Measurements from ENCODE around the gene IGSF21. TPM values are rescaled to one million over a fixed set of nuclear protein-coding genes. Genes with fewer than 3 reads are reported as not detected.

IGSF21 gene
- total RNA-seq, 1 donor from 2014 or later = 1.00 TPM

DNA sequence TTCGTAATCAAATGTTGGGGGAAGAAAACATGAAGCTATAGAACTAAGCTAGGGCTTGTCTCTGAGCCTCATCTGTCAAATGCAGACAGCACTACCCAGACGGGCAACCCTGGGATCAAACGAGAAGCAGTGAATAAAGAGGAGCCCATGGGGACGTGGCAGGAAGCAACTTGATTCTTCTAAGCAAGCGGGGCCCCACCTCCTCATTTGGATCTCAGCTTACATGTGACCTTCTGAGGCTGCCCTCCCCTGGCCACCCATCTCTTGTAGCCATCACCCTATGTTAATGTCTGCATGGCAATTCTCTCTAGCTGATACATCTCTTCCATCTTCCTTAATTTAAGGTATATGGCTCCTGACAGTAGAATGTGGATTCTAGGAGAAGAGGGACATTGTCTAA, 171.3 kb downstream of the IGSF21 start:
- intact Hi-C loops (cut with DNase I) = no loop called here
- no peak for DNase-seq (ENCODE audit: low spot score)

DNA sequence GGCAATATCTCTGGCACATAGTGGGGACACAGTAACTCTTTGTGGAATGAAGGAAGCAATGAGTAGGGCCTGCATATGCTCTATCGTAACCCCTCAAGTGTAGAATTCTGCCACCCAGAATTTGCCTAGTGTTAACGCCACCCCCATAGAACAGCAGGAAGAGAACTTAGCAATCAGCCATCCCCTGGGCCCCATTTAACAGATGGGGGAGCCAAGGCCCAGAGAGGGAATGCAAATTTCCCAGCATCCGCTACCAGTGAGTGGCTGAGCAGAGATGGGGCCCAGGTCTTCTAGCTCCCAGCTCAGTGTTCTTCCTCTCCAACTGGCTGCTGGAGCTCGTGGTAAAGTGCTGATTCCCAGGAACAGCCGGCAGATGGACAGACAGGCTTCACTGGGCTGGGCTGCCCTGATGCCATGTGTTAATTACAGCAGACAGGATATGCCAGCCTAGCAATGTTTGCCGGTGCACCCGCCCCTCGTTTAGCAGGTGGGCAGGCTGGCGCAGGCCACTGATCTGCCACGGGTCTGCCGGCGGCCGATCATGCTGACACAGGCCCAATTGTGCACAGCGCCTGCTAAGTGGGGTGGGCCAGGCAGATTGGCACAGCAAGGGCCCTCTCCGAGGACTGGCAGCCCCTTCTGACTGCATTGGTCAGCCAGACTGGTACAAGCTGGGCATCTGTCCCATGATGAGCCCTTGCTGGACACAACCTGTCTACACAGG, 171.9 kb downstream of the IGSF21 start:
- no peak for DNase-seq (ENCODE audit: low spot score)
- intact Hi-C loops (cut with DNase I) = no loop called here

DNA sequence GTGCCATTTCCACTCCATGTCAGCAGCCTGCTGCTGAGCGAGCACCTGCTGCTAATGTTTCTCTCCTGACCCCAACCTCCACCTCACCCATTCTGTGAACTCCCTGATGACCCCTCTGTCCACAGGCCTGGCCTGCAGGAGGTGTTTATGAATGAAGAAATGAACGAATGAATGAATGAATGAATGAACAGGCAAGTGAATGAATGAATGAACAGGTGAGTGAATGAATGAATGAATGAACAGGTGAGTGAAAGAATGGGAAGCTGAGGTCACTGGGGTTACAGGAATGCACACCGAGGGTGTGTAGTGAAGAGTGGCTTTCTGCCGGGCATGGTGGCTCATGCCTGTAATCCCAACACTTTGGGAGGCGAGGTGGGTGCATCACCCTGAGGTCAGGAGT, 173.4 kb downstream of the IGSF21 start:
- intact Hi-C loops (cut with DNase I) = no loop called here
- DNase-seq (ENCODE audit: low spot score) = no peak

DNA sequence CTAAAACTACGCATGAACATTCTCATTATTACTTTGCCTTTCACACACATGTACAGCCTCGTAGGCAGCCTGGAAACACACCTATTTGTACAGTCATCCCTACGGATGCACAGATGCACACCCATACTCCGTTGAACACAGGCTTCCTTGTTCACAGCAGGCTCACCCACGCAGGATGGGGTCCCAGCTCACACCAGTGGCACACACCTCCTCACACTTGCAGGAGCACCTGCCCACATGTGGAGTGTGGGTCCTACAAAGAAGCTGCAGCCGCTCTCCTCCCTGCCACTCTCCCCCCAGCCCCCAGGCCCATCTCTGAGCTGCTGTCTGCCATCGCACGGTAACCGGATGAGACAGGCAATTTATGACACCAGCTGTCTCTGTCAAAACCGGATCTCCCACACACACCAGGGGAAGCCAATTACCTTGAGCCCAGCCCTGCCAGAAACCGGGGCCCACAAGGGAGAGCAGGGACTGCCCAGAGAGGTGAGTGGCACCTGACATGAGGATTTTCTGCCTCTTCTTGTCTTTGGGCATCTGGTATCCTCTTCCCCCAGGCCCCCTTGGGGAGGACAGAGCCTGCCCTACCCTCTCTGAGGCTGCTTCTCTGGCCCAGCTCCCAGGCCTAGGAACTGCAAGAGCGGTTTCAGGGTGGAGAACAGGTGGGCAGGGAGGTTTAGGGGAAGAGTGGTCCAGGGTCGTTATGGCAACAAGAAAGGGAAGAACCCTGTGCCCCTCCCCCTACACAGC, 175.4 kb downstream of the IGSF21 start:
- DNase-seq (ENCODE audit: low spot score) = no peak
- intact Hi-C loops (cut with DNase I) = no loop called here

DNA sequence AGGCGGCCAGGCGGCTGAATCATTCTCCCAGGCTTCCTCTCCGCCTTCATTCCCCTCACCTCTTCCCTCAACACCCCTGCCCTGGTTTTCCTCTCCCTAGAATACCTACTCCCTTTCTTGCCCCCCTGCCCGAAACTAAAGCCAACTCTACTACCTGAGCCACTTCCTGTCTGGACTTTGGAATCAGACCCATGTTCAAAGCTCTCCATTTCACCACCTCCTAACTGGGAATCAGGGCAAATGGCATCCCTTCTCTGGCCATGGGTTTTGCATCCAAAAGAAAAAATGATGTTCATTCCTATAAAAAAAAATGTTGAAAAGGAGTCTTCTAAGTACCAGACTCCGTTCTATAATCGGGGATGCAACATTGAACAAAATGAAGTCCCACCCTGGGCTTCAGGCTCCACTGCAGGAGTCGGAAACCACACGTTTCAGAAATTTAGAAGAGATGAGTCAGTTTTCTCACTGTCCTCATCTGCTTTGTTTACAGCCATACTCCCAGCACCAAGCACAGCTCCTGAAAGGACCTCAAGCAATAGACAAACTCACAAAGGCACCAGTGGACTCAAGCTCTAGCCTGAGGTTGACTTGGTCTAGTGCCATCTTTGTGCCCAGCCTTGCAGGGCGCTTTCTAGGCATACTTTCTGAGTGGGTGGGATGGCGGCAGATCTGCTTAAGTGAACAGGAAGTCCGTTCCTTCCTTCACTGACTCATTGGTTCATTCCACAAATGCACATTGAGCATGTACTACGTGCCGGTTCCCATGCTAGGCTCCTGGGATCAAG, 176.2 kb downstream of the IGSF21 start:
- intact Hi-C loops (cut with DNase I) = no loop called here

DNA sequence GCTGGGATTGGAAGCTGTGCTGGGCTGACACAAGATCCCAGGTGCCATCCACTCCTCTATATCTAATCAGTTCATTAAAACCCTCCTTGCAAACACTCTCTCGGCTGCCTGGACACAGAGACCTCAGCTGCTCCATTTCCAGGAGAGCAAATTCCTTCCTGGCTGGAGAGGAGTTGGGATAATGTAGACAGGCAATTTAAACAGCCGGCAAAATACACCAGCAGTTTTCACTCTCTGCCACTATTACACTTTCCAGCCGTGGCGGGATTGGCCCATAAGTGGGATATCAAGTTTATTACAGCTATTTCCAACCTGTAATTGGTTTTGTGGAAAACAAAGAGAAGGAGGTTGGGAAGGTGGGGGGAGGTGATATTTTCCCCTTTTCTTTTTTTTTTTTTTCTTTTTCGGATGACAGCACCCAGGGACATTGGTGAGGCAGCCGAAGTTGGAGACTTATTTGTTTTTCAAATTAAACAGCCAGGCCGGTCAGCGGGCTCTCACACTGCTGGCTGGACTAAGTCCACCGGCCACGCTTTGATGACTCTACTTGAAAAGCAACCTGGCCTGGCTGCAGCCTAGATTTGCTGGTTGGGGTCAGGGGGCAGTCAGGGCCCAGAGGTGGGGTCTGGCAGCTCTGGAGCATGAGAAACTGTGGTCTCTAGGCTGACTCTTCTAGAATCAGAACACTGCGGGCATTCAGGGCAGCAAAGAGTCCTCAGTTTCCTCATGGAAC, 177.4 kb downstream of the IGSF21 start:
- intact Hi-C loops (cut with DNase I) = no loop called here

More for the DNA sequence above, 176.2 kb downstream of the IGSF21 start:
- no peak for DNase-seq (ENCODE audit: low spot score)

DNA sequence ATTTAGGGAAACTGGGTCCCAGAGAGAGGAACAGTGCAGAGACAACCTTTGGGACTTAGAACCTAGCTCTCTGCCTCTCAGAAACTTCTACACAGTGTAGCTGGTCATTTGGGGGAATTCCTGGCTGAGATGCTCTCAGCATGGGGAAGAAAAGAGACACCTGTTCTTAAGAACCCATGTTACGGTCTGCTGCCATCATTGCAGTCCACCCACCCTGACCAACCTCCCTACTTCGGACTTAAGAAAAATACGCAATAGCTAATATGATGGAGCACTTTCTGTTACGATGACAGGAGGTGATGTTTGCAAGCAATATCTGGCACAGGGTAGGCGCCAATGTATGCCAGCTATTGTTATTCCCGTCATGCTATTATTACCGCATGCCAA, 177.9 kb downstream of the IGSF21 start:
- DNase-seq (ENCODE audit: low spot score) = no peak
- intact Hi-C loops (cut with DNase I) = no loop called here

More for the DNA sequence above, 177.4 kb downstream of the IGSF21 start:
- no peak for DNase-seq (ENCODE audit: low spot score)

DNA sequence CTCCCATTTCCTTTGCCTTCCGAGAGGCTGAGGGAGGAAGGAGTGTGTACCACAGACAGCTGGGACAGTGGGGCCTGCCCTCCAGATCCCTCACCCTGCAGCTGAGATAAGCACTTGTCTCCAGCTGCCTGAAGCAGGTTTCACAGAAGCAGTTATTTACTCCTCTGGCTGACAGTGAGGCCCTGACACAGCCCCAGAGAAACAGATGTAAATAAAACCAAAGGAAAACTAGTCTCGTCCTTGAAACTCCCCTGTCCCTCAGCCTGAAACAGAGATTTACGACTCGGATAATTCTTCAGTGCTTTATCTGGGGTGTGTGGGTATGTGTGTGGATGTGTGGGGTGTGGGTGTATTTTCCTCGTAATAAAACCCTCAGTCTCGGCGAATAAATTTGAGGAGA, 181.1 kb downstream of the IGSF21 start:
- DNase-seq (ENCODE audit: low spot score) = no peak
- intact Hi-C loops (cut with DNase I) = no loop called here

DNA sequence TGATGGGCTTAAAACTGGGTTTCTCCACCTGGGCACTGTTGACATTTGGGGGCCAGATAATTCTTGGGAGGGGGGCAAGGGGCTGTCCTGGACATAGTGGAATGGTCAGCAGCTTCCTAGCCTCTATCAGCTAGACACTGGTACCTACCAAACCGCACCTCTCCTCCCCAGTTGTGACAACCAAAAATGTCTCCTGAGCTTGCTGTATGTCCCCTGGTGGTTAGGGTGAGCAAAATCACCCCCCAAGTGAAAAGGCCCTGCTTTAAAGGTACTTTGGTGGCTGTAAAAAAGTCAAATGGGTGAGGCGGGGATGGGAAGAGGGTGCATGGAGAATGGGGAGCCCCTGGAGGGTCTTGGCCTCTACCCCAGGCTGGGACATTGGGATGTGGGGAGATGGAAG, 182.0 kb downstream of the IGSF21 start:
- intact Hi-C loops (cut with DNase I) = no loop called here
- no peak for DNase-seq (ENCODE audit: low spot score)

DNA sequence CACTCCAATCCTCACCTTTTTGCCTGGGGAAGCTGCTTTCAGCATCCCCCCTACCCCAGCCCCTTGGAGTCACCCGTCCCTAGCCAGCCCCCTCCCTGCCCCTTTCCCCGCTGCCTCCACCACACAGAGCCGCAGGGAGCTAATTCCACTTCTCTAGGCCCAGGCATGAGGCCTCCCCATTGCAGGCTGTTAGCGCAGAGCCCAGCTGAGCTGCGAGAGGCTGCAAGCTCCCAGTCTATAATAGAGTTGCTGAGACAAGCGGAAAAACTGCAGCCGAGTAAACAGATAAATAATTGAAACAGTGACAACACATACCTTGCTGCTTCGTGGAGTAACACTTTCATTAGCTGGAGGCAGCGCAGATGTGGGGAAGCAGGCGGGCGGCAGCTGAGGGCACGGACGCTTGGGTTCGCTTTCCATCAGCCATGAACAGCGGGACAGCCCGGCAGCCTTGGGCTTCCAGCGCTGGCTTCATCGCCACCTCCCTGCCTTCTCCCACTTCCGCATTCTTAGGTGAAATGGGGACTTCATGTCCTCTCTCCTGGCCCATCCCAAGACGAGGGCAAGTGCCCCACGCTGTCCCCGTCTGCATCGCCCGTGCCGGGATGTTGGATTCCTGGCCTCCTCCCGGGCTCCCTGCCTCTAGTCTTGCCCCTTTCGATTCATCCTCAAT, 183.3 kb downstream of the IGSF21 start:
- DNase-seq (ENCODE audit: low spot score) = no peak
- intact Hi-C loops (cut with DNase I) = no loop called here

DNA sequence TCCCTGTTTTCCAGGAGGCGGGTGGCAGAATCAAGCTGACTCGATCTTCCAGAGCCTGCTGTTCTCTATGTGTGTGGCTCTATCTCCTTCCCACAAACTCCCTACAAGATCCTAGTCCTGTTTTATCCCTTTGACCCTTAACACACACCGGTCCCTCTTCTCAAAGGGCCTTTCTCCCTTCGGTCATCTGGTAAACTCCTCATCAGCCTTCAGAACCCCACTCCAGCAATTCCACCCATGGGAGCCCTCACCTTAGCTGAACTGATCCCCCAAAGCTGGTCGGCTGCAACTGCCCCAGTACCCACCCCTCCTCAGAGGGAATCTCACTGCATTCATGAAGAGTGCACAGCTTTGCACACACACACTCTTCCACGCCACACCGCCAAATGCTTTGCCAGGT, 184.9 kb downstream of the IGSF21 start:
- intact Hi-C loops (cut with DNase I) = no loop called here

DNA sequence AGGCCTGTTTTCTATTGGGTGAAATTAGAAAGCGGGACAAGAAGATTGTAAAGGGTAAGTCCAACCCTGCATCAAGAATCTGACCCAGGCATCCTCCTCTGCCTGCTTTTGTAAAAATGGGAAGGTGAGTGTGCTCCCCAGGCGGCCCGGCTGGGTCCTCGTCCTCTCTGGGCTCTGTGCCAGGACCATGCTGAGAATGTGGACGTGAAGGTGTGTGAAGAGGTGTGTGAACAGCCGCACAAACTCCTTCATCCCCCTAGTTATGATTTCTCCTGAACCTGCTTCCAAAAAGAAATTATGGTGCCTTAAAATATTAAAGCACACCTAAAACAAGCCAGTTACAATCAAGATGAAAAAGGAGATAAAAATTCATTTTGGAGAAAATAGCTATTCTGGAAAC, 185.7 kb downstream of the IGSF21 start:
- intact Hi-C loops (cut with DNase I) = no loop called here

More for the DNA sequence above, 184.9 kb downstream of the IGSF21 start:
- no peak for DNase-seq (ENCODE audit: low spot score)

DNA sequence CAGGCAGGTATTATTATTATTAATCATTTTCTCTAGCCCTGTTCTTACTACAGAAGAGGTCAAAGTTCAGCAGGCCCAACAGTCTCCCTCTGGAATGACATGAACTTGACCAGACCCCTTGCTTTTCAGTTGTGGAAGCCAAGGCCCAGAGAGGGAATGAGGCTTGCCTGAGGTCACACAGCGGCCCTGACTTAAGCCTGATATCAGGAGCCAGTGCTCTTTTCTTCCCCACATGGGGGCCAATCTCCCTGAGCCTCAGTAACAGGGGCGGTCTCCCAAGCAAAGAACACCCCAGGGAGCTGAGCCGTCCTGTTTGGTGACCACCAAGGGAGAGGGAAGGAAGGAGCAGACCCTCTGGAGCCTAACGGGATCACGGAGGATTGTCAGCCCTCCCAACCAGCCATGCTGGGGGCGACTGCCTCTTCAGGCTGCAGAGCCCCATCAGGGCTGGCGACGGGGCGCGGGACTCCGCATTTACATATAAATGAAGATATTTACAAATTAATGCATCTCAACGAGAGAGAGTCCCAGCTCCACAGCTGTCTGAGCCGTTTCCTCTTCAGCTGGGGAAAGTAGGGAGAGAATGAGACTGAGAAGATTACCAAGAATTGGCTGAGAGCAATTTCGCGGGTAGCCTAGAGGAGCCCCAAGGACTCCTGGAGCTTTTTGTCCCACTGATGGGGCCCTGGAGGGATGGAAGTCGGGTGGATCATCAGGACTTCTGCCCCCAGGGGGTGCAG, 187.0 kb downstream of the IGSF21 start:
- intact Hi-C loops (cut with DNase I) = no loop called here
- DNase-seq (ENCODE audit: low spot score) = no peak

More for the DNA sequence above, 185.7 kb downstream of the IGSF21 start:
- DNase-seq (ENCODE audit: low spot score) = no peak

DNA sequence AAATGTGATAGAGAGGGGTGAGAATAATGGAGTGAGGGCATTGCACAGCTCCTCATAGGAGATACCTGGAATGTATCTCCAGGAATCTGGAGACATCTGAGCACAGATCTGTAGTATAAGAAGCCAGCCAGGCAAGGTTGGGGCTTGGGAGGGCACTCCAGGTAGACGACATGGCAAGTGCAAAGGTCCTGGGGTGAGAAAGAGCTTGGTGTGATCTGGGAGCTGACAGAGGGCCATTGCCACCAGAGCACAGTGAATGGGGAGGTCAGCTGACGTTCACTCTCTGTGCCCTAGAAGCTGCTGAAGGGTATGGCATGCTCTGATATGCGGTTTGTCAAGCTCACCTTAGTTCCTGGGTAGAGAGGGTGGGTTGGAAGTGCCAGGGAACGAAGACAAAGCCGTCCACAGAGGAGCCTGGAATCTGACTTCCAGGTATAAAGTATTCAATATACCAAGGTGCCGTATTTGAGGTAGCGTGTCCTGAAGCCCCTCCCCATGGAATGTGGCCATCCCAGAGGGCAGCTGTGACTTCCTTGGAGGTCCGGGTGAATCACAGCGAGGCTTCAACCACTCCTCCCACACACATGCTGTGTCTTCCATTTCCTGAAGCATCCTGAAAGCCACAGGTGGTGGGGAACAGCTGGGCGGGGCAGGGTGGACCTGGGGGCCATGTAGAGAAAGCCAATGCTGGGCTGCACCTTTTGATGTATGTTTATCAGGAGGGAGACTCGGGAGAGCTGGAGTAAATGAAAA, 190.5 kb downstream of the IGSF21 start:
- DNase-seq (ENCODE audit: low spot score) = no peak
- intact Hi-C loops (cut with DNase I) = no loop called here

DNA sequence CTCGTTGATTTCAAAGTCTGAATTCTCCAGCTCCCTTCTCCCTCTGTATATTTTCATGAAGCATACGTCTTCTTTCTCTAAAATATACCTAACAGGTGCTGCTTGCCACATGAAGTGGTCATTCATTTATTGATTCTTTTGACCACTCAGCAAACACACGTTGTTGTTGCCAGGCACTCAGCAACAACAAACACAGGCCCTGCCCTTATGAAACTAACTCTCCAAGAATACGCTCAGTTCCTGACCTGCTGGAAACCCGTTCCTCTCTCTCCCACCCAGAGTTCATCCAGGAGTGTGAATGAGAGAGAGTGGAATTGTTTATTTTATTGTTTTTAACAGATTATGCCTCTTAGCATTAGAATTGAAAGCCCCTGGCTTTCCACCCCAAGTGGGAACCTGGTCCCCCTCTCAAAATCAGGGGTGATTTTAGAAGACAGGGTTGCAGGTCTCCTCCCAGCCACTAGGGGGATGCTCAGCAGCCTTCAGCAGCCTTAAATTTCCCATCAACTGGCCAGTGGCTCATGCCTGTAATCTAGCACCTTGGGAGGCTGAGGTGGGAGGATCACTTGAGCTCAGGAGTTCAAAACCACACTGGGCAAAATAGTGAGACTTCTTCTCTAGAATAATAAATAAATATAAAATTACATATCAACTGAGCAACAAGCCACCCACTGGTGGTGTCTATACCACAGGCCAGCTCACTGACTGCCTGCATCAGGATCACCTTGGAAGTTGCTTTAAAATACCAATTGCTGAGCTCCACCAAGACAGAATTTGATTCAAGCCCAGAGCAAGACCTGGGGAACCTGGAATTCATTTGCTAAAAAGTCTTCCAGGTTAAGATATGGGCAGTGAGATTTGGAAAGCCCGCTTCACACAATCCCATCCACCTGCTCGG, 192.1 kb downstream of the IGSF21 start:
- no peak for DNase-seq (ENCODE audit: low spot score)
- intact Hi-C loops (cut with DNase I) = no loop called here

DNA sequence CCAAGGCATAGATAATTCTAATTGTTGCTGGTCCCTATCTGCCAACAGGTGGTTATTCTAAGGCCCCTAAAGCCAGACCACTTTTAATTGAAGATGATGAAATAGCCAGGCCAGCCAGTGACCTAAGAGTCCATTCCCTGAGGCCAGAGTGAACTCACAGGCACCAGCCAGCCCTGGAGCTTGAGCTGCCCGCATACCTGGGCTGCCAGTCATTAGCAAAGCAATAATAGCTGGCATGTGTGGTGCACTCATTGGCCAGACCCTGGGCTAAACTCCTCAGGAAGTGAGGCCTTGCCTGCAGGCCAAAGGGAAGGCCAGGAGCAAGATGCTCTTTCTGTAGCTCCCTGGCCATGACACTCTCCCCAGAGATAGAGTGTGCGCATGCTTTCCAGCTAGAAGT, 192.8 kb downstream of the IGSF21 start:
- DNase-seq (ENCODE audit: low spot score) = no peak
- intact Hi-C loops (cut with DNase I) = no loop called here

Measured in cardiac septum (tissue), 1 donor.